ENCODE results near the gene PARP6. TPM values are rescaled to one million over a fixed set of nuclear protein-coding genes. Genes with fewer than 3 reads are reported as not detected.

Gene PARP6
- total RNA-seq, 3 donors from 2014 or later = 32.9 to 89.3 (median 61.4) TPM

DNA sequence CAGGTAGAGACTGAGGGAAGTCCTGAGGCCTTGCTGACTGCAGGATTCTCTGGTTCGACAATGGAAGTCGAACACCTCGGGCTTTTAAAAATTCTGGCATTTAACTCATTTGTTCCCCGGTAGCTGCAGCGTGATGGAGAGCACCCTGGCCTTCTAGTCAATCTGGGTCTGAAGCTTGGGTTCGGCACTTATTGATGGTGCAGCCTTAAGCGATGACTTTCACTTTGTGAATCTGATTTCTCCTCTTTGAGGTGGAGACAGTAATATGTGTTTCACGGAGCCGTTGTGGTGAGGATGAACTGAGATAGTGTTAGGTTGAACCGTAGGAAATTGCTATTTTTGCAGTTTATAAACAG lies 621 bp upstream of the PARP6 start:
- DNase-seq = no peak
- peak overlapping the region; percentile 60 for H3K4me3 ChIP-seq
- no peak for ATAC-seq
- no peaks in the 10 kb centered on the region for H3K9me3 ChIP-seq
- peaks cover 9% of the 10 kb centered on the region for H3K4me1 ChIP-seq (ENCODE audit: low read depth)
- H3K36me3 ChIP-seq (ENCODE audit: low read depth) = no peaks in the 10 kb centered on the region
- intact Hi-C loops (cut with DNase I, micrococcal nuclease) = no loop called here
- TF ChIP-seq, protein P1, sequence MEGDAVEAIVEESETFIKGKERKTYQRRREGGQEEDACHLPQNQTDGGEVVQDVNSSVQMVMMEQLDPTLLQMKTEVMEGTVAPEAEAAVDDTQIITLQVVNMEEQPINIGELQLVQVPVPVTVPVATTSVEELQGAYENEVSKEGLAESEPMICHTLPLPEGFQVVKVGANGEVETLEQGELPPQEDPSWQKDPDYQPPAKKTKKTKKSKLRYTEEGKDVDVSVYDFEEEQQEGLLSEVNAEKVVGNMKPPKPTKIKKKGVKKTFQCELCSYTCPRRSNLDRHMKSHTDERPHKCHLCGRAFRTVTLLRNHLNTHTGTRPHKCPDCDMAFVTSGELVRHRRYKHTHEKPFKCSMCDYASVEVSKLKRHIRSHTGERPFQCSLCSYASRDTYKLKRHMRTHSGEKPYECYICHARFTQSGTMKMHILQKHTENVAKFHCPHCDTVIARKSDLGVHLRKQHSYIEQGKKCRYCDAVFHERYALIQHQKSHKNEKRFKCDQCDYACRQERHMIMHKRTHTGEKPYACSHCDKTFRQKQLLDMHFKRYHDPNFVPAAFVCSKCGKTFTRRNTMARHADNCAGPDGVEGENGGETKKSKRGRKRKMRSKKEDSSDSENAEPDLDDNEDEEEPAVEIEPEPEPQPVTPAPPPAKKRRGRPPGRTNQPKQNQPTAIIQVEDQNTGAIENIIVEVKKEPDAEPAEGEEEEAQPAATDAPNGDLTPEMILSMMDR (IDR thresholded peaks at IDR 0.05) = no peak

DNA sequence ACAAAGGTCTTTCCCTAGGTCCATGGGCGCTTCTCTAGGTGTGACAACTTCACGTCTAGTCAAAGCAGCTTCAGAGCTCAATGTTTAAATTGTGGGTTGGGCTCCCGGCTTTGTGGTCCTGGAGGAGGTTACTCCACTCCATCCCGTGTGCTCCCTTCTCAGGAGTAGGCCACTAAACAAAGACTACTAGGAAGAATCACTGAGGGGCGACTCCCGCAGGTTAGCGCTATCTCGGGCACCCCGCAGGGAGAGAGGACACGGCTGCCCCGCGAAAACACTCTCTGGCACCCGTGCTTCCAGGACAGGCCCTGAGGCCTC lies 500 bp downstream of the PARP6 start:
- H3K4me1 ChIP-seq (ENCODE audit: low read depth) = peaks cover 9% of the 10 kb centered on the region
- intact Hi-C loops (cut with DNase I, micrococcal nuclease) = no loop called here
- DNase-seq (peak in 1 of 3 donors; percentile 23), ATAC-seq (peak; percentile 4)
- peak overlapping the region; percentile 60 for H3K4me3 ChIP-seq
- no peaks in the 10 kb centered on the region for H3K36me3 ChIP-seq (ENCODE audit: low read depth)
- H3K9me3 ChIP-seq = no peaks in the 10 kb centered on the region
- TF ChIP-seq, protein P1 (IDR thresholded peaks at IDR 0.05) = no peak

DNA sequence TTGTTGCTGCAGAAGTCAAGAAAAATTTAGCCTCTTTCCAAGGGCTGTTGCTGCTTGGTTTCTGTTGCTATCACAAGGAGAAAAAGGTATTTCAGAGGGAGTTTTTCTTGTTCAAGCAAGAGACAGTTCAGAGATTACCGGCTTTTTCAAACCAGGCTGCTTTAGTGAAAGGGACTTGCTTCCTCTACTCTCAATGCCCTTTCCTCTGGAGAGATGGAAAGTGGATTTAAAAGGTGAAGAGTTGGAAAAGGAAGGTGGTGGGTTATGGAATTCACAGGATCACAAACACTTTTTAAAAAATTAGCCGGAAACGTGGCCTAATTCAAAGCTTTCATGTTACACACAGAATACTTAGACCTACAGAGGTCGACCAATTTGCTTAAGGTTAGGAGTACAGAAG lies 1.1 kb downstream of the PARP6 start:
- intact Hi-C loops (cut with DNase I, micrococcal nuclease) = no loop called here
- H3K9me3 ChIP-seq = no peaks in the 10 kb centered on the region
- TF ChIP-seq, protein P1 (IDR thresholded peaks at IDR 0.05) = no peak
- no peaks in the 10 kb centered on the region for H3K36me3 ChIP-seq (ENCODE audit: low read depth)
- DNase-seq (no peak), ATAC-seq (no peak)
- H3K4me1 ChIP-seq (ENCODE audit: low read depth) = peaks cover 9% of the 10 kb centered on the region
- no peak overlapping the region for H3K4me3 ChIP-seq

DNA sequence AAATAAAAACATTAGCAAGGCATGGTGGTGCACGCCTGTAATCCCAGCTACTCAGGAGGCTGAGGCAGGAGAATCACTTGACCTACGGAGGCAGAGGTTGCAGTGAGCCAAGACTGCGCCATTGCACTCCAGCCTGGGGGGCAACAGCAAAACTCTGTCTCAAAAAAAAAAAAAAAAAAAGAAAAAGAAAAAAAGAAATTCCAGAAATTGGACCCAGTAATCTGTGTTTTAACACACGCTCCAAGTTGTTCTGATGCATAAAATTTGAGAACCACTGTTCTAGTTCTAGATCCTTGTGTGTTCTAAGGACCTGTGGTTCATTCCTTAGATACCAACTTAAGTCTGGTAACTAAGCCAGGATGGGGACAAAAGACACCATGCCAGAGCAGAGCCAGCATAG lies 2.6 kb downstream of the PARP6 start:
- DNase-seq (no peak), ATAC-seq (no peak)
- Histone ChIP-seq H3K36me3 (ENCODE audit: low read depth) (peaks cover 5% of the 10 kb centered on the region), H3K9me3 (no peaks in the 10 kb centered on the region), H3K4me3 (no peak overlapping the region), H3K4me1 (ENCODE audit: low read depth) (peaks cover 9% of the 10 kb centered on the region)
- TF ChIP-seq, protein P1 (IDR thresholded peaks at IDR 0.05) = no peak
- intact Hi-C loops (cut with DNase I, micrococcal nuclease) = no loop called here

DNA sequence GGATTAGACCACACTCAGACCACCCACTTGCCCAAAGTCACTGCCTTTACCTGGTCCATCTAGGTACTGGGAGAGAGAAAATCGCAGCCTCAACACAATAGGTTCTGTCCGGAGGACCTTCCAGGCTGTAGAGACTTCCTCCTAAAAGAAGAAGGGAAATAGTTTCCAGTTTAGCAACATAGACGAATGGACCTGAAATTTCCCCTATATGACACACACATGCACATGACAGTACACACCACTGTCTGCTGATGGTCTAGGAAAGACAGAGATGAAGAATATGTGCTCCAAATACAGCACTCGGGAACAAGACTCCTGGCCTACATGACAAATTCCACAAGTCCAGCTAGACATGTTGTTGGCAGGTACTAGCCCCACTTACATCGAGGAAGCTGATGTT lies 7.3 kb downstream of the PARP6 start:
- intact Hi-C loops (cut with DNase I, micrococcal nuclease) = no loop called here
- peaks cover 9% of the 10 kb centered on the region for H3K36me3 ChIP-seq (ENCODE audit: low read depth)
- H3K9me3 ChIP-seq = no peaks in the 10 kb centered on the region
- ATAC-seq = no peak
- DNase-seq = no peak
- TF ChIP-seq, protein P1 (IDR thresholded peaks at IDR 0.05) = no peak
- H3K4me1 ChIP-seq (ENCODE audit: low read depth) = no peaks in the 10 kb centered on the region
- no peak overlapping the region for H3K4me3 ChIP-seq

DNA sequence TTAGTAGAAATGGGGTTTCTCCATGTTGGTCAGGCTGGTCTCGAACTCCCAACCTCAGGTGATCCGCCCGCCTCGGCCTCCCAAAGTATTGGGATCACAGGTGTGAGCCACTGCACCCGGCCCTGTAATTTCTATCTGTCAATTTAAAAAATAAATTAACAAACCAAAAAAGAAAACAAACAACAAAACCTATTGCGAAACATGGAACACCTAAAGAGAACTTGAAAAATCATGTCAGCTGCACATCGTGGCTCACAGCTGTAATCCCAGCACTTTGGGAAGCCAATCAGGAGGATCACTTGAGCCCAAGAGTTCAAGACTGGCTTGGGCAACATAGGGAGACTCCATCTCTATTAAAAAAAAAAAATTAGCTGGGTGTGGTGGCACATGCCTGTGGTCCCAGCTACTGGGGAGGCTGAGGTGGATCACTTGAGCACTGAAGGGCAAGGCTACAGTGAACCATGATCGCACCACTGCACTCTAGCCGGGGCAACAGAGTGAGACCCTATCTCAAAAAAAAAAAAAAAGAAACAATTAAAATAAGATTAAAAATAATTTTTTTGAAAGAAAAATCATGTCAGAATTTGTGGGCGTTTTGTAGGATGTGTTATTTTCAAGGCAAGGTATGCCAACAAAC lies 19.6 kb downstream of the PARP6 start:
- Histone ChIP-seq H3K4me1 (ENCODE audit: low read depth) (no peaks in the 10 kb centered on the region), H3K4me3 (no peak overlapping the region), H3K36me3 (ENCODE audit: low read depth) (no peaks in the 10 kb centered on the region), H3K9me3 (no peaks in the 10 kb centered on the region)
- ATAC-seq (no peak), DNase-seq (no peak)
- TF ChIP-seq, protein P1 (IDR thresholded peaks at IDR 0.05) = no peak
- intact Hi-C loops (cut with DNase I, micrococcal nuclease) = no loop called here
